SK-N-SH (cell line): ENCODE data around the gene CRACR2B. TPM values are rescaled to one million over a fixed set of nuclear protein-coding genes. Genes with fewer than 3 reads are reported as not detected.

Experiments used
- CTCF ChIA-PET: fragments of 300-600, 350-600 bp; formaldehyde crosslinking; extraction: SDS; loops from one replicate; lab custom pipeline; 2021; lab: Yijun Ruan, JAX
- POLR2A ChIA-PET: fragments of 350-600 bp; sonication (Branson Sonifier 250); formaldehyde crosslinking; extraction: SDS; loops from one replicate; lab custom pipeline; 2020; ENCODE audit warnings: antibody characterized with exemption, inconsistent platforms; lab: Yijun Ruan, JAX
- DNase-seq: peaks from one replicate; pipeline ENCODE4 v3.0.0; 2012
- H2AFZ ChIP-seq: fragments of 200-600 bp; sonication (generic); 2 replicates; pipeline ENCODE4 v1.8.1; 2016; ENCODE audit warnings: antibody characterized with exemption, mild to moderate bottlenecking, low read depth
- H3F3A ChIP-seq: fragments of 200-600 bp; sonication (generic); replicated peaks from 2 replicates; pipeline ENCODE3; 2016; ENCODE audit warnings: antibody characterized with exemption, mild to moderate bottlenecking; ENCODE audit not compliant: insufficient read depth
- H3K27ac ChIP-seq, 2 experiments: fragments of 200-500 bp in 1 of 2; fragments of 200-600 bp in 1 of 2; sonication (Bioruptor generic) in 1 of 2; sonication (generic), shearing (Covaris generic) in 1 of 2; 2 replicates each; pipeline versions ENCODE4 v1.5.1 to v1.6.1; 2014 to 2016; ENCODE audit warnings: low read depth in 2 of 2, inconsistent platforms in 1 of 2, low read length in 1 of 2, mild to moderate bottlenecking in 1 of 2, mixed read lengths in 1 of 2
- H3K27me3 ChIP-seq: fragments of 200-600 bp; sonication (generic), shearing (Covaris generic); 2 replicates; pipeline ENCODE4 v1.6.1; 2016; ENCODE audit warnings: mixed run types; ENCODE audit not compliant: insufficient read depth
- H3K36me3 ChIP-seq, 2 experiments: fragments of 200-500 bp in 1 of 2; fragments of 200-600 bp in 1 of 2; sonication (Bioruptor generic) in 1 of 2; sonication (generic) in 1 of 2; replicated peaks in 1 of 2; 2 replicates each; pipeline versions ENCODE3 to v1.5.1; 2014 to 2016; ENCODE audit warnings: low read length in 1 of 2, mild to moderate bottlenecking in 1 of 2; ENCODE audit not compliant: insufficient read depth in 2 of 2, control insufficient read depth in 1 of 2
- H3K4me1 ChIP-seq, 2 experiments: fragments of 200-500 bp in 1 of 2; fragments of 200-600 bp in 1 of 2; sonication (Bioruptor generic) in 1 of 2; sonication (generic), shearing (Covaris generic) in 1 of 2; 2 replicates each; pipeline versions ENCODE4 v1.5.1 to v1.6.1; 2014 to 2016; ENCODE audit warnings: low read depth in 1 of 2, low read length in 1 of 2, mixed run types in 1 of 2; ENCODE audit not compliant: insufficient read depth in 2 of 2, control insufficient read depth in 1 of 2
- H3K4me2 ChIP-seq: fragments of 200-600 bp; sonication (generic), shearing (Covaris generic); 2 replicates; pipeline ENCODE4 v1.6.1; 2017; ENCODE audit warnings: mixed run types
- H3K4me3 ChIP-seq, 2 experiments: fragments of 200-500 bp in 1 of 2; fragments of 200-600 bp in 1 of 2; sonication (Bioruptor generic) in 1 of 2; sonication (generic), shearing (Covaris generic) in 1 of 2; 2 replicates each; pipeline versions ENCODE4 v1.5.1 to v1.8.1; 2014 to 2016; ENCODE audit warnings: low read depth in 2 of 2, inconsistent platforms in 1 of 2, low read length in 1 of 2, mild to moderate bottlenecking in 1 of 2, mixed read lengths in 1 of 2, moderate library complexity in 1 of 2
- H3K79me2 ChIP-seq: fragments of 200-600 bp; sonication (generic); 2 replicates; pipeline ENCODE4 v1.8.1; 2017; ENCODE audit warnings: mild to moderate bottlenecking; ENCODE audit not compliant: insufficient read depth
- H3K9ac ChIP-seq: fragments of 200-600 bp; sonication (generic); 2 replicates; pipeline ENCODE4 v1.6.1; 2017; ENCODE audit warnings: mixed run types
- H3K9me2 ChIP-seq: fragments of 200-600 bp; sonication (generic); 2 replicates; pipeline ENCODE4 v1.6.1; 2017; ENCODE audit warnings: mixed run types
- H3K9me3 ChIP-seq: fragments of 200-600 bp; sonication (generic); 2 replicates; pipeline ENCODE4 v1.6.1; 2017; ENCODE audit warnings: mixed run types, mild to moderate bottlenecking, moderate library complexity
- H4K20me1 ChIP-seq: fragments of 200-600 bp; sonication (generic); 2 replicates; pipeline ENCODE4 v1.6.1; 2017; ENCODE audit warnings: mild to moderate bottlenecking, mixed run types; ENCODE audit not compliant: insufficient read depth
- ELF1 ChIP-seq: IDR thresholded peaks from 2 replicates; pipeline ENCODE4 v1.4.0; 2012
- EZH2phosphoT487 ChIP-seq: fragments of 200-600 bp; sonication (generic); IDR thresholded peaks from 2 replicates; pipeline ENCODE4 v1.6.1; 2017; ENCODE audit warnings: low read depth, mixed run types, mild to moderate bottlenecking, antibody characterized with exemption, moderate library complexity, borderline replicate concordance
- FOSL2 ChIP-seq: IDR thresholded peaks from 2 replicates; pipeline ENCODE4 v1.4.0; 2012; ENCODE audit warnings: low read depth, mild to moderate bottlenecking, moderate library complexity, borderline replicate concordance
- GATA2 ChIP-seq: sonication (generic); formaldehyde crosslinking; IDR thresholded peaks from 2 replicates; pipeline ENCODE4 v1.5.0; 2020; ENCODE audit warnings: mild to moderate bottlenecking, missing genetic modification reagents
- JUND ChIP-seq: IDR thresholded peaks from 2 replicates; pipeline ENCODE4 v1.4.0; 2012
- NFIC ChIP-seq: IDR thresholded peaks from 2 replicates; pipeline ENCODE4 v1.4.0; 2012; ENCODE audit warnings: borderline replicate concordance
- PBX3 ChIP-seq: IDR thresholded peaks from 2 replicates; pipeline ENCODE4; 2012
- REST ChIP-seq: IDR thresholded peaks from 2 replicates; pipeline ENCODE4 v1.6.1; 2012; ENCODE audit warnings: mild to moderate bottlenecking, low read depth, low read length, moderate library complexity
- RXRA ChIP-seq: IDR thresholded peaks from 2 replicates; pipeline ENCODE4 v1.4.0; 2012; ENCODE audit warnings: low read depth, mild to moderate bottlenecking, borderline replicate concordance
- USF1 ChIP-seq: IDR thresholded peaks from 2 replicates; pipeline ENCODE4 v1.4.0; 2012; ENCODE audit warnings: low read depth, borderline replicate concordance
- WGBS: methylation state at CpG from one replicate; pipeline ENCODE4 v1.1.6; 2017; ENCODE audit warnings: low lambda C conversion rate; 5-methylcytosine and 5-hydroxymethylcytosine counted together
- polyA plus RNA-seq, 3 experiments: library from polyadenylated mRNA; depleted of rRNA; stranded (reverse); fragments of >200 nt; gene quantifications; 2 replicates each; pipeline ENCODE4 v1.2.3, GENCODE V29; 2012

The CRACR2B gene
- polyA plus RNA-seq, 1 of the 3 experiments (the other 2 are of a cell fraction) = 1.1 TPM

DNA sequence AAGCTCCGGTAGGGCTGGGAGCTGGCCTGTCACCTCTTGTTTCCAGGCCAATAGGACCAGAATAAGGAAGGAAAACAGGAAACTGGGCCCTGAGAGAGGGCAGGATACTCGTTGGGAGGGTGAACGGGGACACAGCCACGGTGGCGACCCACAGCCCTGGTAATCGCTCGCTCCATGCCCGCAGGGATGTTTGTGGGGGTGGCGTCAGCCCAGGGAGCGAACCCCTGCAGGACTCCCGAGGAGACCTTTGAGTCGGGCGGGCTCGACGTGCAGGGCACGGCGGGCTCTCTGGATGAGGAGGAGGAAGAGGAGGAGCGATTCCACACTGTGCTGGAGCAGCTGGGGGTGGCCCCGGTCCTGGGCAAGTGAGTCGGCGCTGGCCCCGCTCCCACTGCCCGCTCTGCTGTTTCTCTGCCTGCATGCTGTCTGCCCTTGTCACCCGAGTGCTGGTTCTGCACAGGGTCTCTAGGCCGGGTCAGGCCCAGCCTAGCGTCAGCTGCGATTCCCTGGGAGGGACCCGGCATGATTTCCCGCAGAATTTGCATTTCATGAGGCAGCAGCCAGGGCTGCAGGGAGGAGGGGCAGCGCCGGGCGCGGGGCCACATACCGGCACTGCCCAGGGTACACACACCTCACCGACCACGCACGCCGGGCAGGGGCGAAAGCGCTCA is 1.6 kb downstream of the CRACR2B start:
- no peak for DNase-seq
- WGBS = 89% methylated on average over 23 of the region's 40 CpGs
- no peak for TF ChIP-seq ELF1
- no peak for TF ChIP-seq USF1
- TF ChIP-seq REST = no peak
- no peak for TF ChIP-seq JUND
- no peak for TF ChIP-seq RXRA
- no peak for TF ChIP-seq EZH2phosphoT487
- TF ChIP-seq GATA2 (CRISPR knock-in tag) = no peak
- TF ChIP-seq NFIC = no peak
- TF ChIP-seq FOSL2 = no peak
- TF ChIP-seq PBX3 = no peak
- Histone ChIP-seq H3F3A (peaks cover 6% of the 10 kb centered on the region), H3K4me2 (no peak overlapping the region), H3K27ac (no peak overlapping the region), H4K20me1 (peaks cover 7% of the 10 kb centered on the region), H3K4me3 (no peak overlapping the region), H3K27me3 (no peaks in the 10 kb centered on the region), H3K4me1 (peaks cover 11 to 29% of the 10 kb centered on the region in 2 experiments; a peak in 2 of 4 replicates), H3K9me3 (no peaks in the 10 kb centered on the region), H3K9ac (no peak overlapping the region), H3K36me3 (peaks cover 0 to 14% of the 10 kb centered on the region in 2 experiments), H3K79me2 (peaks cover 32% of the 10 kb centered on the region), H3K9me2 (no peaks in the 10 kb centered on the region), H2AFZ (no peak overlapping the region)
- ChIA-PET CTCF (interaction anchor here (1.0 to 1.9 kb wide), 3 partner anchors 10 to 20 kb away, joined by 3 to 6 read pairs (median 3); partner anchors contain the start of genes PNPLA2 and RPLP2), POLR2A (interaction anchor here (2.2 to 2.4 kb wide), 2 partner anchors 10 kb away, joined by 9 to 16 read pairs; partner anchors contain the start of gene PNPLA2)
